Measurements from ENCODE around the gene FOLR2. TPM values are rescaled to one million over a fixed set of nuclear protein-coding genes. Genes with fewer than 3 reads are reported as not detected.
"Not testable (repeated sequence)": the region's sequence is repeated elsewhere in the genome, so short reads cannot be mapped to it uniquely, and the experiment has no call there.

The FOLR2 gene
- polyA plus RNA-seq, 3 donors, result 54.7 to 63.8 (median 62.6) TPM

DNA sequence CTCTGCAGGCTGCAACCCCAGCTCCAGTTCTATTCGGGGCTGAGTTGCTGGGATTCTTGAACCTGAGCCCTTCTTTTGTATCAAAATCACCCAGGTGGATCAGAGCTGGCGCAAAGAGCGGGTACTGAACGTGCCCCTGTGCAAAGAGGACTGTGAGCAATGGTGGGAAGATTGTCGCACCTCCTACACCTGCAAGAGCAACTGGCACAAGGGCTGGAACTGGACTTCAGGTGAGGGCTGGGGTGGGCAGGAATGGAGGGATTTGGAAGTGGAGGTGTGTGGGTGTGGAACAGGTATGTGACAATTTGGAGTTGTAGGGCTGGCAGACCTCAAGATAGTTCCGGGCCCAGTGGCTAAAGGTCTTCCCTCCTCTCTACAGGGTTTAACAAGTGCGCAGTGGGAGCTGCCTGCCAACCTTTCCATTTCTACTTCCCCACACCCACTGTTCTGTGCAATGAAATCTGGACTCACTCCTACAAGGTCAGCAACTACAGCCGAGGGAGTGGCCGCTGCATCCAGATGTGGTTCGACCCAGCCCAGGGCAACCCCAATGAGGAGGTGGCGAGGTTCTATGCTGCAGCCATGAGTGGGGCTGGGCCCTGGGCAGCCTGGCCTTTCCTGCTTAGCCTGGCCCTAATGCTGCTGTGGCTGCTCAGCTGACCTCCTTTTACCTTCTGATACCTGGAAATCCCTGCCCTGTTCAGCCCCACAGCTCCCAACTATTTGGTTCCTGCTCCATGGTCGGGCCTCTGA is 20.9 kb upstream of the FOLR2 start:
- Histone ChIP-seq H4K20me1 (ENCODE audit: insufficient read depth, low read length) (no peaks in the 10 kb centered on the region), H3K27me3 (ENCODE audit: control insufficient read depth in 2 of 2, insufficient read depth in 2 of 2, low read length in 2 of 2) (no peaks in the 10 kb centered on the region), H3K4me3 (replicated peaks in 1 of 3; ENCODE audit: low read depth in 2 of 3, low read length in 3 of 3) (no peak overlapping the region), H3K36me3 (replicated peaks in 1 of 2; ENCODE audit: control insufficient read depth in 1 of 2, insufficient read depth in 2 of 2, low read length in 2 of 2) (no peaks in the 10 kb centered on the region), H2AFZ (ENCODE audit: insufficient read depth, low read depth, low read length, poor library complexity, severe bottlenecking) (no peak overlapping the region), H3K79me2 (ENCODE audit: insufficient read depth, low read length) (no peaks in the 10 kb centered on the region), H3K4me1 (ENCODE audit: control insufficient read depth in 1 of 2, insufficient read depth in 2 of 2, low read length in 2 of 2) (peaks cover 8 to 12% of the 10 kb centered on the region in 2 donors), H3K4me2 (replicated peaks; ENCODE audit: extremely low read depth, low read length, poor library complexity, severe bottlenecking) (no peak overlapping the region), H3K9ac (ENCODE audit: insufficient read depth, low read length, poor library complexity, severe bottlenecking) (no peak overlapping the region), H3K9me3 (replicated peaks in 1 of 2; ENCODE audit: control insufficient read depth in 1 of 2, insufficient read depth in 1 of 2, low read length in 2 of 2) (no peaks in the 10 kb centered on the region), H3K27ac (ENCODE audit: low read depth in 1 of 2, low read length in 2 of 2) (no peak overlapping the region)
- Mint-ChIP-seq H3K27ac (peak overlapping the region in 1 of 7 donors; percentile 52), H3K27me3 (ENCODE audit: low read depth in 3 of 3) (peaks cover 0 to 6% (median 0%) of the 10 kb centered on the region in 3 donors), H3K4me1 (peaks cover 8% of the 10 kb centered on the region), H3K36me3 (no peaks in the 10 kb centered on the region), H3K4me3 (peak overlapping the region in 1 of 2 donors; percentile 16), H3K9me3 (peaks cover 0 to 2% (median 0%) of the 10 kb centered on the region in 7 donors)
- TF ChIP-seq, protein P1, sequence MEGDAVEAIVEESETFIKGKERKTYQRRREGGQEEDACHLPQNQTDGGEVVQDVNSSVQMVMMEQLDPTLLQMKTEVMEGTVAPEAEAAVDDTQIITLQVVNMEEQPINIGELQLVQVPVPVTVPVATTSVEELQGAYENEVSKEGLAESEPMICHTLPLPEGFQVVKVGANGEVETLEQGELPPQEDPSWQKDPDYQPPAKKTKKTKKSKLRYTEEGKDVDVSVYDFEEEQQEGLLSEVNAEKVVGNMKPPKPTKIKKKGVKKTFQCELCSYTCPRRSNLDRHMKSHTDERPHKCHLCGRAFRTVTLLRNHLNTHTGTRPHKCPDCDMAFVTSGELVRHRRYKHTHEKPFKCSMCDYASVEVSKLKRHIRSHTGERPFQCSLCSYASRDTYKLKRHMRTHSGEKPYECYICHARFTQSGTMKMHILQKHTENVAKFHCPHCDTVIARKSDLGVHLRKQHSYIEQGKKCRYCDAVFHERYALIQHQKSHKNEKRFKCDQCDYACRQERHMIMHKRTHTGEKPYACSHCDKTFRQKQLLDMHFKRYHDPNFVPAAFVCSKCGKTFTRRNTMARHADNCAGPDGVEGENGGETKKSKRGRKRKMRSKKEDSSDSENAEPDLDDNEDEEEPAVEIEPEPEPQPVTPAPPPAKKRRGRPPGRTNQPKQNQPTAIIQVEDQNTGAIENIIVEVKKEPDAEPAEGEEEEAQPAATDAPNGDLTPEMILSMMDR (IDR thresholded peaks at IDR 0.05), result no peak
- no peak for DNase-seq
- WGBS (ENCODE audit: insufficient coverage), result 100% methylated on average over 7 of the region's 12 CpGs
- intact Hi-C loops (cut with micrococcal nuclease), result no loop called here

DNA sequence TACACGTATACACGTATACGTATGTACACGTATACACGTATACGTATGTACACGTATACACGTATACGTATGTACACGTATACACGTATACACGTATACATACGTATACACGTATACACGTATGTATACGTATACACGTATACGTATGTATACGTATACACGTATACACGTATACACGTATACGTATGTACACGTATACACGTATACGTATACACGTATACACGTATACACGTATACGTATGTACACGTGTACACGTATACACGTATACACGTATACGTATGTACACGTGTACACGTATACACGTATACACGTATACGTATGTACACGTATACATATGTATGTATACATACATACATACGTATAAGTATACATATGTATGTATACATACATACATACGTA is 15.1 kb upstream of the FOLR2 start:
- H3K4me1 ChIP-seq (ENCODE audit: control insufficient read depth in 1 of 2, insufficient read depth in 2 of 2, low read length in 2 of 2), result peaks cover 31 to 33% of the 10 kb centered on the region in 2 donors
- H3K27me3 ChIP-seq (ENCODE audit: control insufficient read depth in 2 of 2, insufficient read depth in 2 of 2, low read length in 2 of 2); H4K20me1 ChIP-seq (ENCODE audit: insufficient read depth, low read length); H2AFZ ChIP-seq (ENCODE audit: insufficient read depth, low read depth, low read length, poor library complexity, severe bottlenecking); H3K79me2 ChIP-seq (ENCODE audit: insufficient read depth, low read length); H3K27ac ChIP-seq (ENCODE audit: low read depth in 1 of 2, low read length in 2 of 2); H3K27ac Mint-ChIP-seq; H3K4me2 ChIP-seq (replicated peaks; ENCODE audit: extremely low read depth, low read length, poor library complexity, severe bottlenecking); H3K4me3 Mint-ChIP-seq; H3K9me3 ChIP-seq (replicated peaks in 1 of 2; ENCODE audit: control insufficient read depth in 1 of 2, insufficient read depth in 1 of 2, low read length in 2 of 2); DNase-seq; H3K36me3 Mint-ChIP-seq; H3K9ac ChIP-seq (ENCODE audit: insufficient read depth, low read length, poor library complexity, severe bottlenecking); H3K9me3 Mint-ChIP-seq; intact Hi-C loops (cut with micrococcal nuclease); H3K27me3 Mint-ChIP-seq (ENCODE audit: low read depth in 3 of 3); H3K4me3 ChIP-seq (replicated peaks in 1 of 3; ENCODE audit: low read depth in 2 of 3, low read length in 3 of 3); H3K36me3 ChIP-seq (replicated peaks in 1 of 2; ENCODE audit: control insufficient read depth in 1 of 2, insufficient read depth in 2 of 2, low read length in 2 of 2): not testable (repeated sequence)
- 96% methylated on average over 19 of the region's 43 CpGs for WGBS (ENCODE audit: insufficient coverage)
- H3K4me1 Mint-ChIP-seq, result peaks cover 35% of the 10 kb centered on the region

All from CD14-positive monocyte (primary cell).